ENCODE data around the gene RTTN.

Gene RTTN

DNA sequence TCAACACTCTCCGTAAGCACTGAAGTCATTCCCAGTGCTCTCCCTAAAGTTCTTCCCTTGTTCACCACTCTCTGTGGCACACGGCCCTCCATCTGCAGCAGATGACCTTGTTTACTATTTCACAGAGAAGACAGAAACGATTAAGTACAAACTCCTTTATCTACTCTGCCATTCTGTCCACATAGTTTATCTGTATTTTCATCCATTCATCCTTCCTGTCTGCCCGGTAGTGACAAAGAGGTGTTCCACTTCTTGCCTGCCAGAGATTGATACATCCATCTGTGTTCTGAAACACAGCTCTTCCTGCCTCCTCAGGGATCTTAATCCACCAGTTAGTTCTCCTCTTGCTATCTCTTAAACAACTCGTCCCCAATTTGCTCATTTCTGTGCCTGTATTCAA, 179.9 kb downstream of the RTTN start:
- peak; percentile 94 for DNase-seq (ENCODE audit: low read depth)

DNA sequence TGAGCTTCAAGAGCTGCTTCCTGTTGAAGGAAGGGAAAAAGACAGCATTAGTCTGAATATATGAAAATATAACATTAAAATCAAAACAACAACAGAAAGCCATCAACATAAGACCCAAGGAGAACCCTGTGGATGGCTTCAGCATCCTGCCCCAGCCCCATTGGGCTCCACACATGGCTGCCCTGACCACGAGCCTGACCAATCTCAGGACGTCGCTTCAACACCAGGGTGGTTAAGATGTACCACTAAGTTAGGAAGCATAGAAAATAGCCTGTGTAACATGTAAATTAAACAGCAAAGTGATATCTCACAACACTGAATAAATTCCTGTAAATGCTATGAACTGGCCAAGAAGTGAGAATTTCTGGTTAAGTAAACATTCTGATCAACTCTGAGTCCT, 180.7 kb downstream of the RTTN start:
- DNase-seq (ENCODE audit: low read depth): peak; percentile 29

DNA sequence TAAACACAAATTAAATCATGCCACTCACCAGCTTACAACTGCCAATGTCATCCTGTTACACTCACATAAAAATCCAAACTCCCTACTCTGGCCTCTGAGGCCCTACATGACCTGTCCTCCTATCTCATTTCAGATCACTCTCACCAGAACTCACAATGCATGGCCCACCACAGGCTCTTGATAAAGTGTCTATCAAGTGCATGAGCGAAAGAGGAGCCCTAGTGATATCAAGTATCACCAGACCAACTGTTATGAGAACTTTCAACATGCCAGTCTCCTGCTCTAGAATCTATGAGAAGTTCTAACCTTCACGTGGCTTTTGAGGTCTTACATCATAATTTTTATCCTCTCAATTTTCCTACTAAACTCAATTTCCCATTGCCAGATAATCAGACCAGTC, 181.4 kb downstream of the RTTN start:
- DNase-seq (ENCODE audit: low read depth): peak; percentile 11

DNA sequence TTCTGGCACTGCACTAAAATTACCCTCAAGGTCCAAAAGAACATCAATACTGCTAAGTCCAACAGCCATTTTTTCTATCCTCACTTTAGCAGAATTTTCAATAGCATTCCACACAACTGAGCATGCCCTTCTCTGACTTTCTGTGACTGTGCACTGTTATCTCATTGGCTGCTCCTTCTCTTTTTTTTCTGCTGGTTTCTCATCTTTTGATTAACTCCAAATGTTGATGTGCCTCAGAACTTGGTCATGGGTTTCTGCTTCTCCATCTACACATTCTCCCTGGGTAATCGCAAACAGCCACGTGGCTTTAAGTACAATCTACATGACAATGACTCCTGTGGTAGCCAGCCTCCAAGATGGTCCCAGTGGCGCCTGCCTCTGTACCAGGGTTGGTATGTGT, 182.9 kb downstream of the RTTN start:
- DNase-seq (ENCODE audit: low read depth): no peak

DNA sequence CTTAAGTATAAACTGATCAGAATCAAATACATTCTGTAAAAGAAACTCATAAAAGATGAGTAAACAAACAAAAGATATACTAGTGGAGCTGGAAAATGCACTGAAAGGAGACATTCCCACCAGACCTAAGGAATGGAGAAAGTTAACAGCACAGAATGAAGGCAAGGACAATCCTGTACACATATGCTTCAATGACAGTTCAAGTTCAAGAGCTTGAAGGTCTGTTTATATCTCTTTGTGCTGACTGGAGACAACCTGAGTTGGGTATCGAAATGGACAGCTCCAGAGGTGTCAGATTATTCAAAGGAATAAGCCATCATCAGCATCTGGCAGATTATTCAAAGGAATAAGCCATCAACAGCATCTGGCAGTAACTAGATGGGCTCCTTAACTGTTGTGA, 184.0 kb downstream of the RTTN start:
- no peak for DNase-seq (ENCODE audit: low read depth)

DNA sequence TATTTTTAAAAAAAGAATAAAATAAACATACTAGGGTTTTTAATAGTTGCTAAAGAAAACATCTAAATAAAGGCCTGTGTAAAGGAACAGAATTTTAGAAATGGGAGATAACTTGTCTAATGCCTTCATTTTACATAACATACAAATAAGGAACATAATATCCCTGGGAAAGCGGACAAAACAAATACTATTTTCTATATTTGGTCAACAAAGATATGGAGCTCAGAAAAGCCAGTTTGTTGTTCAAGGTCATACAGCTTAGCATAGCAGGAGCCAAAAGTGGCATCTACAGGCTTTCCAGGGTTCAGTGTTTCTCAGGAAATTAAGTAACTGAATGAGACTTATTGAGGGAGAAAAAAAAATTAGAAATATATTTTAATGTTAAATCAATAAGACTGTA, 184.4 kb downstream of the RTTN start:
- DNase-seq (ENCODE audit: low read depth): no peak

DNA sequence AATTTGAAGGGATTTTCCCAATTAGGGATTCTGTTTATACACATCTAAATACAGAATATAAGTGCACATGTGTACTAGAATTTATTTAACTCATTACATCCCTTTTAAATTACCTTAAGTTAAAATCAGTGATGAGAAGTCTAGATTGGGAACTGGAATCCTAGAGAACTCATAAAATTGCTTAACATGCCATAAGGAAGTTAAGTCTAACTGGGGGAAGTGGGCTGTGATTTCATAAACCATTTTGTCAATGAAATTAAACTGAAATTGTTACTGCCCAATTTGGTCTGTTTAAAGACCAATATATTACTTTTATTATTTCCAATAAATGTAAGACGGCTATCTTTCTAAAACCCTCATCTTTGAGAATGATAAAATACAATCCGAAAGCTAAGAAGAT, 185.5 kb downstream of the RTTN start:
- no peak for DNase-seq (ENCODE audit: low read depth)

DNA sequence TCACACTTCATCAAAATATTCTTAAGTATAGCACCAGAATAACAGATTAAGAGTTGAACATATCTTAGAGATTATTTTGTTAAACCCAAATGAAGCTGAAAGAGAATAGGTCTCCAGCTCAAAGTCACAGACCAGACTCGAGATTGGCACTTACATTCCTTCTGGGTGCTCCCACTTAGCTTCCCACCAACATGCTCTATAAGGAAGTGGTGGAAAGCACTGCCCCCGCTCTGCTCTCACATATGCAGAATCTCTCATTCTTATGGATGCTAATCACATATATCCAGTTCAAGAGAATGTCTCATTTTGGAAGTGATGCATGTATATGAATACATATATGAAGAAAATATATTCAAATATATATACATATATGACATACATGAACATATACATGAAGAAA, 186.4 kb downstream of the RTTN start:
- no peak for DNase-seq (ENCODE audit: low read depth)

DNA sequence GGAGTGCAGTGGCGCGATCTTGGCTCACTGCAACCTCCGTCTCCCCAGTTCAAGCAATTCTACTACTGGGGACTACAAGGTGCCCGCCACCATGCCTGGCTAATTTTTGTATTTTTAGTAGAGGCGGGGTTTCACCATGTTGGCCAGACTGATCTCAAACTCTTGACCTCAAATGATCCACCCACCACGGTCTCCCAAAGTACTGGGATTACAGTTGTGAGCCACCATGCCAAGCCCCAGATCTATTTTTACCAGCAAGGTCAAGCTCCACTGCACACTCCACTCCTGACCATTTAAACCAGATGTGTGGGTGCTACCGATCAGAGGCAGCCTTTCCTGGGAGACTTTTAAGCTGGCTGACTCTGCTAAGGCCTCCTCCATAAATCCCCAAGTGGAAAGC, 190.4 kb downstream of the RTTN start:
- no peak for DNase-seq (ENCODE audit: low read depth)

DNA sequence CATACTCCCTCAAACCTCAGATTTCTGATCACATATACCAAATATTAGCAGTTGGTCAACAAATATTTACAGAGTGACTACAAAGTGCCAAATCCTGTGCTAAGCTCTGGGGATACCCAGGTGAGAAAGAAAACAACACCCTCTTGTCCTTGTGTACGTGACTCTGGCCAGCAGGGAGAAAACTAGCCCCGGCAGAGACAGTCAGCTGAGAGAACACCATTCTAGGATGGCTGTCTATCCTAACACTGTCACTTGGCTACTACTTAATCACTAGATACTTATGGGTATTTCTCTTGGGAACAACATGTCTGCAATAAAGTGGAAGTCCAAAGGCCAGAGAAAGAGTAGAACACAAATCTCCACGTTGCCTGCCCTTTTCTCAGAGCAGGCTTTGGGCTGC, 199.9 kb downstream of the RTTN start:
- no peak for DNase-seq (ENCODE audit: low read depth)

DNA sequence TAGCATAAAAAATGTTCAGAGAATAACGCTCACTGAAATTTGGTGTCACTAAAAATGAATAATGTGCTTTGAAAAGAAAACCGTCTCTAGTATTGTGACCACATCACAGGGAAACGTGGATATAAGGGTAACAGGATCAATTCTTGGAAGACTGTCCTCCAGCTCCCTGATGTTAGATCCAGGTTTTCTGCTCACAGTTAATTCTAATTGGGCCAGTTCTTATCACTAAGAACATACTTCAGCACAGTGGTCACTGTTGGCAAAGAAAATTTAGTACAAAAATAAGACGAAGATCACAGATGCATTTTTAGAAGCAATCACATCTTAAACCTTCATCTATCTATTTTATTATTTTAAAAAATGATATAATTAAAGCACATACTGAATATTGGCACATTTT, 200.8 kb downstream of the RTTN start:
- DNase-seq (ENCODE audit: low read depth): no peak

DNA sequence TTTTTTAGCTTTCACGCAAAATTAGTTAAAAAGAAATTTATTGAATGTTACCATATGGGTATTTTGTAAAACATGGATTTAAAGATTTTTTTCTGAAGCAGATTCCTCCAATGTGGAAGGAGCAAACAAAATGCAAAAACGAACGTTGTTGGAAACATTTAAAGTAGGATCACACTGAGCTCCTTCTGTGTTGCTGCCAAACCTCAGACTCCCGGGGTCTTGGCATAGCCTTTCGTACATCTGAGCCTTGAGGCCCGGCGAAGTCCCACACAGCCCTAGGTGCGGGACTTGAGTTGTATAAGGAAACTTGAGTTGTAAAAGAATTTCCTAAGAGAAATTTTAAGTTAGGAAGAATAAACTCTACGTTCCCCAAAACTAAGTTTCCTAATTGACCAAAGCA, 205.8 kb downstream of the RTTN start:
- DNase-seq (ENCODE audit: low read depth): no peak

DNA sequence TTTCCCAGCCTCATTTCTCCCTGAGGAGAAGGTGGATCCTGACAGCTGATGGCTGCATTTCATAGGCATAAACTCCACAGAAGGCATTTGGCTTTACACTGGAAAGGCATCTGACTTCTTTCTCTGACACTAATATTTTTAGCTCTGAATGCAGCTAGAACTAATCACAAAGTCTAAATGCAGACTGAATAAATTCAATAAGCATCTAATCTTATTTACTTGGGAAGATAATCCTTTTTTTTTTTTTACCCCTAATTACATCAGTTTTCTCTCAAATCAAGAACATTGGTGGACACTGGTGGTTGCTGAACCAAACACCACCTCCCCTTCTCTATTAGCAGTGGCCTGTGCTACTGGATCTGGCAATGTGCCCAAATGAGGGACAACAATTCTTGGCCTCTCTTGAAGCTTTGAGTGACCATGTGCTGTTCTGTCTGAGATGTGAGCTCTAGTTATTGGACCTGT, 206.9 kb downstream of the RTTN start:
- no peak for DNase-seq (ENCODE audit: low read depth)

DNA sequence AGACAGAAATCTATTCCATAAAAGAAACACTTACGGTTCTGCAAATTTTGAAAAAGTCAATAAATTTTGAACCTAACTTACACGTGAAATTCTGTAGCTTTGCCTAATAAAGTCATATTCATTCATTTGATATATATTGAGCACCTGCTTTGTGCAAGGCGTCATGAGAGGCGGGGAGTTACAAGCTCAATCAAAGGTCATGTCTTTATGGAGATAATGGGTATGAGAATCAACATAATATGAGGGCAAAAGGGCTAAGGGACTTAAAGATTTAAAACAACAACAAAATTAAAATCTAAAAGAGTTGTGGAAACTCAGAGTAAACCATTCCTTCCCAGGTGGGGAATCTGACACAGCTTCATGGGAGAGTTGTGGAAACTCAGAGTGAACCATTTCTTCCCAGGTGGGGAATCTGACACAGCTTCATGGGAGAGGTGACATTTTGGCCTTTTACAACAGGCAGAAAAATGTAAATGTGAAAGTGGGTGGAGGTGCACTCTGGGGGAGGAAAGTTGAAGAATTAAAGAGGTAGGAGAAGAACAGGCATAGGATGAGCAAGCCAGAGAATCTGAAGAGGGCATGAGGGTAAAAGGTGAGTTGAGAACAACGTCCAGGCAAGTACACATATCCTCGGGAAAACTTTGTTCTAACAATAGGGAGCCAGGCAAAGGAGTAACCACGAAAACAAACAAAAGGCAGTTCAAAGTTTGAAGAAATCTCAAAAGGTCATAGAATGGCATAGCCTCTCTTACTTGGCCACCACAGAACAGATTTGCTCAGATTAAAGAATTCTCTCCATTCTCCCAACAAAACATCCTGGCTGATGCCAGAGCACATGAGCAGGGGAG, 208.3 kb downstream of the RTTN start:
- no peak for DNase-seq (ENCODE audit: low read depth)

DNA sequence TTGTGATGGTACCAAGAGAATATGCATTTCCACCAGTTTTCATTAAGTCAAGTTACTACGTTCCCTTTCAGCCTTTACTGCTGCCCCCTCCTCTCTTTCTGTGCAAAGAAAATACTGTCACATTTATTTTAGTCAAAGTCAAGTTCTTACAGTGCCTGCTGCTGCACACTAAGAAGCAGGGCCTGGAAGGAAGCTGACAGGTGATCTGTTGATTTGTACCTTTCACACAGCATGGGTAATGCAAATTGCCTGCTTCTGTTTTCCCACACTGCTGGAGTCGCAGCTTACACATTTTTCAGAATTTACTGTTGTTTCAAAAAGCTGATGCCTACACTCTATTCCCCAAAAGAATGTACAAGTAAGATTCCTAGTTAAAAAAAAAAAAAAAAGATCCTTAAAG, 209.1 kb downstream of the RTTN start:
- no peak for DNase-seq (ENCODE audit: low read depth)

DNA sequence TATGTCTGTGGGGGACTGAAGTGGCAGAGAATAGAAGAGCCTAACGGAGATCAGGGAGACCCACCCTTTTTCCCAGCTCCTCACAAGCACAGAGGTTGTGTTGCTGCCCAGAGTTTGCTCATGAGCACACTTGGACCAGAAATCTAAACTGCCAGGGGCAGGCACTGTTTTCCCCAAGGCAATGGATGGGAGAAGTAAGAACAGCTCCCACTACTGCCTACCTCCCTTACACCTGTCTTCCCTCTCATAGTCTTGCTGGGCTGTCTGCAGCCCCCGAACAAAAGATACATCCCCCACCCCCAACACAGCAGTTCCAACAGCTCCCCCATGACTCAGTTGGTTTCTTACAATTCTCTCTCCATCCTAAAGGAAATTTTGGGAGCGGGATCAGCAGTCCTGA, 209.7 kb downstream of the RTTN start:
- no peak for DNase-seq (ENCODE audit: low read depth)

DNA sequence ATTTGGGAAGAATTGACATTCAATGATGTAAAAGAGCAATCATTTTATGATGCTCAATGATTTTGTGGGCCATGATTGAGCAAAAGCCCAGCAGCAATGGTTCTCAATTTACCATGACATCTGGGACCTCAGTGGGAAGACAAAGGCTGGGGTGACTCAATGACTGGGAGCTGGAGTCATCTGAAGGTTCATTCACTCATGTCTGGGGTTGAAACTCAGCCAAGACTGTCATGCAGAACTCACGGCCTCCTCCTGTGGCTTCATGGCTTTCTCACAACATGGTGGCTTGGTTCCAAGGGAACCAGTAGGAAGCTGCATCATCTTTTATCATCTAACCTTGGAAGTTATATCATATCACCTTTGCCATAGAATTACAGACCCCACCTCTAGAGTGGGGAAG, 212.7 kb downstream of the RTTN start:
- no peak for DNase-seq (ENCODE audit: low read depth)

DNA sequence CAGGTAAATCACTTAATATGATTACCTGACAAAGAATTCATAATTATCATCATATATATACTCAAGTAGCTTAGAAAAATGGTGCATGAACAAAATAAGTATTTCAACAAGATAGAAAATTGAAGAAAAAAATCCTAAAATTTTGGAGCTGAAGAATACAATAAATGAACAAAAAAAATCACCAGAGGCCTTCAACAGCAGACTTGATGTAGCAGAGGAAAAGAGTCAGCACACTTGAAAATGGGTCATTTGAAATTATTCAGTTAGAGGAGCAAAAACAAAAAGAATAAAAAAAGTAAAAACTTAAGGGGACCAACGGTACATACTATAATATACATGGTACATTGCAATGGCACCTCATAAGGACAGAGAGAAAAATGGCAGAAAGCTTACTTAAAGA, 217.6 kb downstream of the RTTN start:
- DNase-seq (ENCODE audit: low read depth): no peak

DNA sequence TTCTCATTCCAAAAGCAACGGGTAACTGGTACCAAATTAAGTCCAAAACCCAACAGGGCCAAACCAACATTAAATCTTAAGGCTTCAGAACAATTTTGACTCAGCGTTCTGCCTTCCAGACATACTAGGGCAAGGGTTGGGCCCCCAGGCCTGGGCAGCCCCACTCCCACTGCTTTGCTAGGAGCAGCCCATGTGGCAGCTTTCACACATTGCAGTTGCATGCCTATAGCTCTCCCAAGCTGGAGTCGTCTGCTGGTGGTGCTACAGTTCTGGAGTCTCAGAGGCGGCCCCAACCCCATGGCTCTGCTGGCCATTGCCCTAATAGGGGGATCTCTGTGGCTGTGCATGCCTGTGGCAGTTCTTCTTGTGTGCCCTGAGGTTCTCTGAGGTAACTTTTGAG, 220.2 kb downstream of the RTTN start:
- no peak for DNase-seq (ENCODE audit: low read depth)

DNA sequence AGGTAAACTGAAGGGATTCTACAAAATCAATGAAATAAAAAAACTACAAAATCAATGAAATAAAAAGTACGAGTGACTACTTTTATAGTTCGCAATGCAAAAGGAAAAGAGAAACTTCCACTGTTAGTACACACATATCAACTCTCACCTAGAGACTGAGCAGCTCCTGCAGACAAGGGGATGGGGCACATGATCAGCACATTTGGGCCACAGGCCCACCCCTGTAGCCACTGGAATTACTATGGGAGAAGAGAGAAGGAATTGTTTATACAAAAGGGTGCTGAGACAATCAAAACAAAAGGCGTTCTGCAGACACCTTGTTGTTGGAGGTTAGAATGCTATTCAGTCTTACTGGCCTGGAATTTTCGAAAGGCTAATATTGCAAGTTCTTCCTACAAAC, 223.1 kb downstream of the RTTN start:
- no peak for DNase-seq (ENCODE audit: low read depth)

DNA sequence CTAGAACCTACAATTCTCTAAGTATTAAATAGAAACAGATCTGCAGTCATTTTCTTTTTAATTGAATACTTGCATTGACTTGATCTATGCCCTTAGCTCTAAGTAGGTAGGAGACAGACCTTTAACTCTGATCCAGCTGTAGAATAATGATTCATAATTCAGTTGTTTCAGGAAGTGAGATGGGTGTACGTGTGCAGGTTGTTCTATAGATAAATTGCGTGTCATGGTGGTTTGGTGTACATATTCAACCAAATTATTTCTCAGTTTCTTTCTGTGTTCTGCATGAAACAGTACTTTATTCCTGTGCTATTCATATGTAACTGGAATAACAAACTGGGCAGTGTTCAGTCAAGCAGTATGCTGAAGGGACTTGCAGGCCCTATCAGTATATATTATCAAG, 223.5 kb downstream of the RTTN start:
- no peak for DNase-seq (ENCODE audit: low read depth)

DNA sequence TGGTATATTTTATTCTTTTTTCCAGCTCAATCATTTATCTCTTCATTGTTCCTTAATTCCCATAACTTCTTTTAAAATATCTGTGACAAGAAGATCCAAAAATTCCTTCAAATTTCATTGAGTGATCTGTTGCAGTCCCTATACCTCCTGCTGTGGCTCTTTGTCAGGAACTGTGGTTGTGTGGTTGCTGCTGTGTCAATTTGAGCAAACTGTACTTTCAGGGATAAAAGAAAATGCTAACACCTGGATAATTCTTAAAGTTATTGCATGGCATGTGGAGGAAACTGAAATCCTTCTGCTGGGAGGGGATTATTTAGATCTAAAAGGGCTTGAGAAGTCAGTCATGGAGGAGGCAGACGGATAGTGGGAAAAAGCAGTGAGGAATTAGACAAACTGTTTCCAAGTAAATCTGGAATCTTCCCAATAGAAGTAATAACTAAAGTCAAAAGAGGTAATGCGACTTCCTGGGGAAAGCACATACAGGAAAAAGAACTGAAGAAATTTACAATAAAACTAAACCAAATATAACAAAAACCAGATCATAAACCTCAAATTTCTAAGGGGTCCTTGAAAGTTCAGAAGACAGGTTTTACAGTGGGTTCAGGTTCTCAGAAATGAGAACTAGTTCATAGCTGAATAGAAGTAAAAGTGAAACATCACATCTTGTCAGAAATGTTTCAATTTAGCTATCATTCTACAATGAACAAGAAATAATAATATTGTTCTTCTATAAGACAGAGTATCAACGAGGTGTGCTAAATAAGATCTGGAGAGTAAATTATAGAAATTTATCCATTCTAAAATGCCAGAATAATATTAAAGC, 224.3 kb downstream of the RTTN start:
- no peak for DNase-seq (ENCODE audit: low read depth)

DNA sequence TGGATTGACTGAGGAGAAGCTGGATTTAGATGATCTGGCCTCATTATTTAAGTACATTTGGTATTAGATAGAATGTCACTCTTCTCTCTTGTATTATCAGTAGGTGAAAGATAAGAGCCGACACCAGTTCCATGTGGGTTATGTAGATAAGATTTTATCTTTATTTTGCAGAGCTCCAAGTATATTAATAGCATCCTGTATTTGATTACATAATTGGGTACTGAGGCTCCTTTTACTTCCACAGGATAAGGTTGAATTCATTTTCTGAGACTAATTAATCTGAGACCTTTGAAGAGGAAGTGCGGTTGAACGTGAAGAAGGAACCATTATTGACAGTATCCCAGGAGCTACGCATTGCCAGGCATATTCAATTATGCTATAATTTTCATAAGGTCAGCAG, 225.0 kb downstream of the RTTN start:
- peak; percentile 41 for DNase-seq (ENCODE audit: low read depth)

Measured in CMK (cell line).